Duodenal mucosa (tissue), 2 donors: ENCODE measurements around the gene MEGF6.
"Not testable (repeated sequence)": the region's sequence is repeated elsewhere in the genome, so short reads cannot be mapped to it uniquely, and the experiment has no call there.

ENCODE experiments used
- H3K27ac ChIP-seq: one replicate; pipeline ENCODE4 v1.7.0; 2013; ENCODE audit warnings: low read depth, low read length
- H3K27me3 ChIP-seq, 2 donors: one replicate each; pipeline ENCODE4 v1.7.0; 2013; ENCODE audit warnings: low read length in 2 of 2, control low read depth in 1 of 2; ENCODE audit not compliant: insufficient read depth in 2 of 2, control insufficient read depth in 1 of 2
- H3K36me3 ChIP-seq, 2 donors: one replicate each; pipeline ENCODE4 v1.7.0; 2013; ENCODE audit warnings: low read length in 2 of 2, control low read depth in 1 of 2; ENCODE audit not compliant: insufficient read depth in 2 of 2, control insufficient read depth in 1 of 2
- H3K4me1 ChIP-seq, 2 donors: one replicate each; pipeline ENCODE4 v1.7.0; 2013; ENCODE audit warnings: low read length in 2 of 2, control low read depth in 1 of 2; ENCODE audit not compliant: insufficient read depth in 2 of 2, control insufficient read depth in 1 of 2
- H3K4me3 ChIP-seq, 2 donors: one replicate each; pipeline ENCODE4 v1.7.0; 2013; ENCODE audit warnings: low read length in 2 of 2, low read depth in 1 of 2
- H3K9ac ChIP-seq, 2 donors: one replicate each; pipeline ENCODE4 v1.7.0; 2013; ENCODE audit warnings: low read length in 2 of 2, low read depth in 1 of 2
- H3K9me3 ChIP-seq, 2 donors: one replicate each; pipeline ENCODE4 v1.7.0; 2013; ENCODE audit warnings: low read length in 2 of 2, control low read depth in 1 of 2; ENCODE audit not compliant: control insufficient read depth in 1 of 2

Gene MEGF6

GRCh38 chr1:3573500-3573899 lies 37.8 kb downstream of the MEGF6 start:
- H3K36me3 ChIP-seq: no peaks in the 10 kb centered on the region
- H3K4me1 ChIP-seq: no peaks in the 10 kb centered on the region
- H3K9ac ChIP-seq: no peak overlapping the region
- no peak overlapping the region for H3K4me3 ChIP-seq
- H3K27ac ChIP-seq: no peak overlapping the region
- no peaks in the 10 kb centered on the region for H3K27me3 ChIP-seq
- H3K9me3 ChIP-seq: no peaks in the 10 kb centered on the region

GRCh38 chr1:3572638-3573037 lies 38.7 kb downstream of the MEGF6 start:
- not testable (repeated sequence) for H3K9me3 ChIP-seq, H3K9ac ChIP-seq, H3K27ac ChIP-seq, H3K36me3 ChIP-seq, H3K27me3 ChIP-seq, H3K4me3 ChIP-seq, H3K4me1 ChIP-seq

- no peaks in the 10 kb centered on the region for H3K9me3 ChIP-seq
- no peaks in the 10 kb centered on the region for H3K4me1 ChIP-seq
- no peaks in the 10 kb centered on the region for H3K27me3 ChIP-seq
- H3K4me3 ChIP-seq: no peak overlapping the region
- H3K9ac ChIP-seq: no peak overlapping the region
- H3K27ac ChIP-seq: no peak overlapping the region
- H3K36me3 ChIP-seq: no peaks in the 10 kb centered on the region
Measured at GRCh38 chr1:3571263-3571662, 40.0 kb downstream of the MEGF6 start.

- Histone ChIP-seq H3K9ac (no peak overlapping the region), H3K4me3 (no peak overlapping the region), H3K9me3 (no peaks in the 10 kb centered on the region), H3K36me3 (no peaks in the 10 kb centered on the region), H3K27me3 (no peaks in the 10 kb centered on the region), H3K4me1 (no peaks in the 10 kb centered on the region), H3K27ac (no peak overlapping the region)
Measured at GRCh38 chr1:3570066-3570986, 41.0 kb downstream of the MEGF6 start.

GRCh38 chr1:3569436-3569835 lies 41.9 kb downstream of the MEGF6 start:
- no peak overlapping the region for H3K9ac ChIP-seq
- no peak overlapping the region for H3K4me3 ChIP-seq
- H3K9me3 ChIP-seq: no peaks in the 10 kb centered on the region
- H3K27me3 ChIP-seq: no peaks in the 10 kb centered on the region
- no peak overlapping the region for H3K27ac ChIP-seq
- no peaks in the 10 kb centered on the region for H3K4me1 ChIP-seq
- H3K36me3 ChIP-seq: no peaks in the 10 kb centered on the region

- H3K27ac ChIP-seq: no peak overlapping the region
- no peaks in the 10 kb centered on the region for H3K27me3 ChIP-seq
- H3K9ac ChIP-seq: no peak overlapping the region
- no peak overlapping the region for H3K4me3 ChIP-seq
- no peaks in the 10 kb centered on the region for H3K4me1 ChIP-seq
- H3K9me3 ChIP-seq: no peaks in the 10 kb centered on the region
- no peaks in the 10 kb centered on the region for H3K36me3 ChIP-seq
Measured at GRCh38 chr1:3568815-3569435, 42.4 kb downstream of the MEGF6 start.

- H3K36me3 ChIP-seq: no peaks in the 10 kb centered on the region
- H3K4me3 ChIP-seq: no peak overlapping the region
- H3K27me3 ChIP-seq: no peaks in the 10 kb centered on the region
- no peaks in the 10 kb centered on the region for H3K9me3 ChIP-seq
- no peak overlapping the region for H3K9ac ChIP-seq
- H3K4me1 ChIP-seq: no peaks in the 10 kb centered on the region
- no peak overlapping the region for H3K27ac ChIP-seq
Measured at GRCh38 chr1:3566951-3567804, 44.1 kb downstream of the MEGF6 start.

- Histone ChIP-seq H3K9me3 (no peaks in the 10 kb centered on the region), H3K4me1 (no peaks in the 10 kb centered on the region)
Measured at GRCh38 chr1:3566003-3566885, 45.1 kb downstream of the MEGF6 start.

GRCh38 chr1:3564921-3565831 lies 46.1 kb downstream of the MEGF6 start:
- no peak overlapping the region for H3K4me3 ChIP-seq
- H3K36me3 ChIP-seq: no peaks in the 10 kb centered on the region
- no peaks in the 10 kb centered on the region for H3K9me3 ChIP-seq
- H3K27me3 ChIP-seq: no peaks in the 10 kb centered on the region
- no peaks in the 10 kb centered on the region for H3K4me1 ChIP-seq
- H3K27ac ChIP-seq: no peak overlapping the region
- H3K9ac ChIP-seq: no peak overlapping the region

More at GRCh38 chr1:3566003-3566885, 45.1 kb downstream of the MEGF6 start:
- Histone ChIP-seq H3K27me3 (no peaks in the 10 kb centered on the region), H3K36me3 (no peaks in the 10 kb centered on the region), H3K27ac (no peak overlapping the region), H3K9ac (no peak overlapping the region), H3K4me3 (no peak overlapping the region)
